HG03432 (cell line): ENCODE results near the gene FLYWCH1.

Source experiments
- ATAC-seq: cut with Tn5 transposase; IDR thresholded peaks from one replicate; pipeline ENCODE4 v1.9.1; 2021; ENCODE audit warnings: mild to moderate bottlenecking, moderate library complexity; ENCODE audit not compliant: unreplicated experiment

Gene FLYWCH1

GRCh38 chr16:2981177-2981898, 69.6 kb downstream of the FLYWCH1 start:
- ATAC-seq = no peak

GRCh38 chr16:2981899-2982250, 70.1 kb downstream of the FLYWCH1 start:
- ATAC-seq = no peak

- ATAC-seq = no peak
Measured at GRCh38 chr16:2982402-2982801, 70.7 kb downstream of the FLYWCH1 start.

- ATAC-seq = peak; percentile 41
Measured at GRCh38 chr16:2983706-2984136, 72.0 kb downstream of the FLYWCH1 start.

GRCh38 chr16:2985462-2985861, 73.7 kb downstream of the FLYWCH1 start:
- ATAC-seq = no peak

- ATAC-seq = no peak
Measured at GRCh38 chr16:2985893-2986355, 74.2 kb downstream of the FLYWCH1 start.

- no peak for ATAC-seq
Measured at GRCh38 chr16:2986623-2987188, 75.0 kb downstream of the FLYWCH1 start.

- ATAC-seq = no peak
Measured at GRCh38 chr16:2987286-2987685, 75.6 kb downstream of the FLYWCH1 start.

GRCh38 chr16:2987833-2988232, 76.1 kb downstream of the FLYWCH1 start:
- no peak for ATAC-seq

GRCh38 chr16:2988590-2989099, 76.9 kb downstream of the FLYWCH1 start:
- no peak for ATAC-seq

- ATAC-seq = no peak
Measured at GRCh38 chr16:2990891-2991290, 79.2 kb downstream of the FLYWCH1 start.

- no peak for ATAC-seq
Measured at GRCh38 chr16:2991566-2992261, 80.0 kb downstream of the FLYWCH1 start.

- ATAC-seq = no peak
Measured at GRCh38 chr16:2992383-2993081, 80.8 kb downstream of the FLYWCH1 start.

- ATAC-seq = no peak
Measured at GRCh38 chr16:2996298-2996697, 84.6 kb downstream of the FLYWCH1 start.

- no peak for ATAC-seq
Measured at GRCh38 chr16:2999929-3000328, 88.2 kb downstream of the FLYWCH1 start.

GRCh38 chr16:3000540-3000939, 88.8 kb downstream of the FLYWCH1 start:
- no peak for ATAC-seq
